DOHH2 (cell line): ENCODE measurements around the gene TDG.

ENCODE experiments used
- EZH2phosphoT487 ChIP-seq: fragments of 200-600 bp; sonication (generic); IDR thresholded peaks from 2 replicates; pipeline ENCODE4 v1.6.1; 2017; ENCODE audit warnings: borderline replicate concordance, mild to moderate bottlenecking, antibody characterized with exemption, low read length, moderate library complexity, mixed read lengths
- TF ChIP-seq, protein P1 (sequence below): fragments of 200-600 bp; sonication (generic); IDR thresholded peaks from one replicate; pipeline ENCODE4 v1.5.1; 2014; ENCODE audit warnings: antibody characterized with exemption, mild to moderate bottlenecking, low read depth, low read length; ENCODE audit not compliant: poor library complexity, severe bottlenecking

DNA sequence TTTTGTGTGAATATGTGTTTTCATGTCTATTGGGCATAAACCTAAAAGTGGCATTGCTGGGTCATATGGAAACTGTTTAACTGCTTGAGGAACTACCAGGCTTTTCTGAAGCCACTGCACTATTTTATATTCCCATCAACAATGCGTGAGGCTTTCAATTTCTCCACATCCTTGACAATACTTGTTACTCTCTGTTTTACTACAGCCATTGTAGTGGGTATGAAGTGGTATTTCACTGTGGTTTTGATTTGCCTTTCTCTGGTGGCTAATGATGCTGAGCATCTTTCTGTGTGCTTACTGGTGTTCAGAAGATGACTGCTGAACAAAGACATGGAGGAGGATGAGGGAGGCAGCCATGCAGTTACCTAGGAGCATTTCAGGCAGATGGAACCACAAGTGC, 13.2 kb upstream of the TDG start:
- TF ChIP-seq, protein P1, sequence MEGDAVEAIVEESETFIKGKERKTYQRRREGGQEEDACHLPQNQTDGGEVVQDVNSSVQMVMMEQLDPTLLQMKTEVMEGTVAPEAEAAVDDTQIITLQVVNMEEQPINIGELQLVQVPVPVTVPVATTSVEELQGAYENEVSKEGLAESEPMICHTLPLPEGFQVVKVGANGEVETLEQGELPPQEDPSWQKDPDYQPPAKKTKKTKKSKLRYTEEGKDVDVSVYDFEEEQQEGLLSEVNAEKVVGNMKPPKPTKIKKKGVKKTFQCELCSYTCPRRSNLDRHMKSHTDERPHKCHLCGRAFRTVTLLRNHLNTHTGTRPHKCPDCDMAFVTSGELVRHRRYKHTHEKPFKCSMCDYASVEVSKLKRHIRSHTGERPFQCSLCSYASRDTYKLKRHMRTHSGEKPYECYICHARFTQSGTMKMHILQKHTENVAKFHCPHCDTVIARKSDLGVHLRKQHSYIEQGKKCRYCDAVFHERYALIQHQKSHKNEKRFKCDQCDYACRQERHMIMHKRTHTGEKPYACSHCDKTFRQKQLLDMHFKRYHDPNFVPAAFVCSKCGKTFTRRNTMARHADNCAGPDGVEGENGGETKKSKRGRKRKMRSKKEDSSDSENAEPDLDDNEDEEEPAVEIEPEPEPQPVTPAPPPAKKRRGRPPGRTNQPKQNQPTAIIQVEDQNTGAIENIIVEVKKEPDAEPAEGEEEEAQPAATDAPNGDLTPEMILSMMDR = no peak
- no peak for TF ChIP-seq EZH2phosphoT487
